ENCODE data around the gene SRRM3. TPM values are rescaled to one million over a fixed set of nuclear protein-coding genes. Genes with fewer than 3 reads are reported as not detected.

SRRM3 gene
- total RNA-seq, 4 donors from 2014 or later, result 1.6 to 4.1 (median 2.8) TPM

- peaks cover 0 to 64% (median 7%) of the 10 kb centered on the region in 3 donors for H3K4me1 ChIP-seq
- no peak overlapping the region for H3K4me3 ChIP-seq
- H3K27ac ChIP-seq, result peak overlapping the region in 1 of 4 donors; percentile 43
- 83 to 85% methylated on average over 3 to 4 of the region's 5 CpGs for WGBS, 2 donors (ENCODE audit: low coverage in 1 of 2)
- TF ChIP-seq POLR2AphosphoS5 (IDR thresholded peaks at IDR 0.05) (no peak), EP300 (IDR thresholded peaks at IDR 0.05) (no peak), POLR2A (IDR thresholded peaks at IDR 0.05) (no peak)
- TF ChIP-seq, protein P1, sequence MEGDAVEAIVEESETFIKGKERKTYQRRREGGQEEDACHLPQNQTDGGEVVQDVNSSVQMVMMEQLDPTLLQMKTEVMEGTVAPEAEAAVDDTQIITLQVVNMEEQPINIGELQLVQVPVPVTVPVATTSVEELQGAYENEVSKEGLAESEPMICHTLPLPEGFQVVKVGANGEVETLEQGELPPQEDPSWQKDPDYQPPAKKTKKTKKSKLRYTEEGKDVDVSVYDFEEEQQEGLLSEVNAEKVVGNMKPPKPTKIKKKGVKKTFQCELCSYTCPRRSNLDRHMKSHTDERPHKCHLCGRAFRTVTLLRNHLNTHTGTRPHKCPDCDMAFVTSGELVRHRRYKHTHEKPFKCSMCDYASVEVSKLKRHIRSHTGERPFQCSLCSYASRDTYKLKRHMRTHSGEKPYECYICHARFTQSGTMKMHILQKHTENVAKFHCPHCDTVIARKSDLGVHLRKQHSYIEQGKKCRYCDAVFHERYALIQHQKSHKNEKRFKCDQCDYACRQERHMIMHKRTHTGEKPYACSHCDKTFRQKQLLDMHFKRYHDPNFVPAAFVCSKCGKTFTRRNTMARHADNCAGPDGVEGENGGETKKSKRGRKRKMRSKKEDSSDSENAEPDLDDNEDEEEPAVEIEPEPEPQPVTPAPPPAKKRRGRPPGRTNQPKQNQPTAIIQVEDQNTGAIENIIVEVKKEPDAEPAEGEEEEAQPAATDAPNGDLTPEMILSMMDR (IDR thresholded peaks at IDR 0.05), result no peak
- peaks cover 0 to 39% of the 10 kb centered on the region in 2 donors for H3K36me3 ChIP-seq
- H3K27me3 ChIP-seq, result no peaks in the 10 kb centered on the region
- no peaks in the 10 kb centered on the region for H3K9me3 ChIP-seq
- no peak for ATAC-seq
Measured at GRCh38 chr7:76325811-76326210, 124.1 kb downstream of the SRRM3 start.

GRCh38 chr7:76326646-76327233 lies 125.0 kb downstream of the SRRM3 start:
- no peak overlapping the region for H3K4me3 ChIP-seq
- ATAC-seq, result no peak
- H3K27ac ChIP-seq, result peak overlapping the region in 3 of 4 donors; percentile 29 to 43 (median 31)
- H3K36me3 ChIP-seq, result peaks cover 0 to 39% of the 10 kb centered on the region in 2 donors
- WGBS, 2 donors (ENCODE audit: low coverage in 1 of 2), result 33 to 44% methylated on average over 5 of the region's 5 CpGs
- no peaks in the 10 kb centered on the region for H3K9me3 ChIP-seq
- H3K27me3 ChIP-seq, result no peaks in the 10 kb centered on the region
- peaks cover 0 to 73% (median 7%) of the 10 kb centered on the region in 3 donors for H3K4me1 ChIP-seq
- TF ChIP-seq, protein P1 (IDR thresholded peaks at IDR 0.05), result no peak
- TF ChIP-seq EP300 (IDR thresholded peaks at IDR 0.05) (no peak), POLR2AphosphoS5 (IDR thresholded peaks at IDR 0.05) (no peak), POLR2A (IDR thresholded peaks at IDR 0.05) (no peak)

DNA sequence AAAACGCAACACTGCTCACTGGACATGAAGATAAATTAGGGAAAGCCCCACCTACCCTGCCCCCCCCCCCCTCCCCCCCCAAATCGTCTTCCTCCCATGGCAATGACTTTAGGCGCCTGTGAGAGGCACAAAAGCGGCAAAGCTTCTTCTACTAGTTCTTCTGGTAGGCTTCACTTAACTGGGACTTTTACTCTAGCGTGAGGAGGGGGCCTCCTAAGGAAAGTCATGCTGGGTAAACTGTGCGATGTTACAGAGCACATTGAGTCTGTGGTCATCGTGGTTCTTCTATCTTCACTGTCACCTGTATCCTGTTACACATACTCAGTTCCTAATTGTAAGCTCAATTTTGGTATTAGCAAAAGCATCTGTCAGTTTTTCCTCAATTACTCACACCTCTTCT lies 125.9 kb downstream of the SRRM3 start:
- WGBS, 2 donors (ENCODE audit: low coverage in 1 of 2), result 0 to 45% methylated on average over 1 to 4 of the region's 7 CpGs
- H3K27me3 ChIP-seq, result no peaks in the 10 kb centered on the region
- peak overlapping the region in 2 of 4 donors; percentile 28 to 43 for H3K27ac ChIP-seq
- peaks cover 0 to 73% (median 7%) of the 10 kb centered on the region in 3 donors for H3K4me1 ChIP-seq
- no peaks in the 10 kb centered on the region for H3K9me3 ChIP-seq
- H3K36me3 ChIP-seq, result peaks cover 0 to 39% of the 10 kb centered on the region in 2 donors
- TF ChIP-seq, protein P1 (IDR thresholded peaks at IDR 0.05), result no peak
- no peak for TF ChIP-seq POLR2A (IDR thresholded peaks at IDR 0.05)
- TF ChIP-seq POLR2AphosphoS5 (IDR thresholded peaks at IDR 0.05), result no peak
- no peak for TF ChIP-seq EP300 (IDR thresholded peaks at IDR 0.05)
- no peak for ATAC-seq
- no peak overlapping the region for H3K4me3 ChIP-seq

DNA sequence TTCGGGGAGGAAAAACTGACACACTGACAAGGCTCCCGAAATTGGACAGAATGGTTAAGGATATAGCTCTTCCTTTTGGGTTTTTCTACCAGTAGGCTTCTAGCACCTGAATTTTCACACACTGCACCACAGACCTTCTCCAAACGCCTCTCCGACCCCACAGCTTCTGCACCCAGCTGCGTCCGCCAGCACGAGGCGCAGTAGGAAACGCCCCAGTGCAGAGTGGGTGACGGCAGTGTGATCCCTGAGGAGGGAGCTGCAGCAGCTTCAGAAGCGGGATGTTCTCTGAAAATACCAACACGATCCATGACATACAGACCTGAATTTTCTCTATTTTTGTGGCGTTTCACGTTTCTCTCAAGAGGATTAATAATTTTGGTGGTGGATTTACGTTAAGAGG lies 126.7 kb downstream of the SRRM3 start:
- no peak overlapping the region for H3K4me3 ChIP-seq
- H3K27me3 ChIP-seq, result no peaks in the 10 kb centered on the region
- TF ChIP-seq, protein P1 (IDR thresholded peaks at IDR 0.05), result no peak
- TF ChIP-seq POLR2AphosphoS5 (IDR thresholded peaks at IDR 0.05) (no peak), POLR2A (IDR thresholded peaks at IDR 0.05) (no peak), EP300 (IDR thresholded peaks at IDR 0.05) (no peak)
- peaks cover 0 to 73% (median 10%) of the 10 kb centered on the region in 3 donors for H3K4me1 ChIP-seq
- peaks cover 0 to 39% of the 10 kb centered on the region in 2 donors for H3K36me3 ChIP-seq
- WGBS, 2 donors (ENCODE audit: low coverage in 1 of 2), result 72 to 82% methylated on average over 13 to 15 of the region's 15 CpGs
- no peak overlapping the region for H3K27ac ChIP-seq
- no peak for ATAC-seq
- no peaks in the 10 kb centered on the region for H3K9me3 ChIP-seq

DNA sequence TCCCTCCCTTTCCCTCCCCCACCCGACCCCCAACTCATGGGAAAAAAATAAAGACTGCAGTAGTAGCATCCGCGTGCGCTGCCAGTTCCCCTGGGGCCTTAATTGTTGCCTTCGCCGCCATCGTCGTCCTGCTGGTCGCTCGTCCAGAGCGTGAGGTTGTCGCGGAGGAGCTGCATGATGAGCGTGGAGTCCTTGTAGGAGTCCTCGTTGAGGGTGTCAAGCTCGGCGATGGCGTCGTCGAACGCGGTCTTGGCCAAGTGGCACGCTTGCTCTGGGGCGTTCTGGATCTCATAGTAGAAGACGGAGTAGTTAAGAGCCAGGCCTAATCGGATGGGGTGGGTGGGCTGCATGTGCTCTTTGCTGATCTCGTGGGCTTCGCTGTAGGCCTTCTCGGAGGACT lies 127.8 kb downstream of the SRRM3 start:
- no peak overlapping the region for H3K27ac ChIP-seq
- TF ChIP-seq, protein P1 (IDR thresholded peaks at IDR 0.05), result no peak
- no peak for TF ChIP-seq EP300 (IDR thresholded peaks at IDR 0.05)
- no peaks in the 10 kb centered on the region for H3K27me3 ChIP-seq
- peaks cover 0 to 39% of the 10 kb centered on the region in 2 donors for H3K36me3 ChIP-seq
- whole genome bisulfite sequencing, 2 donors (ENCODE audit: low coverage in 1 of 2), result 90% methylated on average over 12 of the region's 29 CpGs; no CpG with 5 or more reads in 1 of the 2 donors
- no peaks in the 10 kb centered on the region for H3K9me3 ChIP-seq
- H3K4me3 ChIP-seq, result no peak overlapping the region
- no peak for ATAC-seq
- H3K4me1 ChIP-seq, result peaks cover 3 to 81% (median 16%) of the 10 kb centered on the region in 3 donors

Measured in gastroesophageal sphincter (tissue), 4 donors.